Testis (tissue), 3 donors: ENCODE measurements around the gene SCG3. TPM values are rescaled to one million over a fixed set of nuclear protein-coding genes. Genes with fewer than 3 reads are reported as not detected.

Source experiments
- DNase-seq: peaks from one replicate; pipeline ENCODE4 v3.0.0-alpha.2; 2019
- H3K27ac ChIP-seq, 2 donors: fragments of 200-600 bp; sonication (generic); one replicate each; pipeline ENCODE4 v1.5.1; 2019
- H3K27me3 ChIP-seq: fragments of 200-600 bp; sonication (generic); one replicate; pipeline ENCODE4 v1.5.1; 2019
- H3K36me3 ChIP-seq: fragments of 200-600 bp; sonication (generic); one replicate; pipeline ENCODE4 v1.5.1; 2017; ENCODE audit warnings: low read depth; ENCODE audit errors: missing control alignments
- H3K4me1 ChIP-seq: fragments of 200-600 bp; sonication (generic); one replicate; pipeline ENCODE4 v1.5.1; 2019
- H3K4me3 ChIP-seq, 2 donors: fragments of 200-600 bp; sonication (generic); one replicate each; pipeline ENCODE4 v1.5.1; 2017 to 2019
- H3K9me3 ChIP-seq: fragments of 200-600 bp; sonication (generic); one replicate; pipeline ENCODE4 v1.5.1; 2017
- CTCF ChIP-seq, 3 experiments: fragments of 450-650 bp in 2 of 3; fragments of 200-600 bp in 1 of 3; sonication (generic) in 1 of 3; IDR thresholded peaks; one replicate each; pipeline ENCODE4 v1.5.1; 2016 to 2019; ENCODE audit warnings: antibody characterized with exemption in 3 of 3, mild to moderate bottlenecking in 2 of 3, moderate library complexity in 1 of 3
- POLR2A ChIP-seq: fragments of 450-650 bp; IDR thresholded peaks from one replicate; pipeline ENCODE4 v1.6.1; 2017; ENCODE audit warnings: antibody characterized with exemption, mild to moderate bottlenecking, moderate library complexity
- WGBS, 2 donors: methylation state at CpG; one replicate each; pipeline ENCODE4 v1.1.5; 2018; 5-methylcytosine and 5-hydroxymethylcytosine counted together
- intact Hi-C: fragments of 100-400 bp; cut with DNase I; formaldehyde crosslinking; loops from one replicate; pipeline ENCODE4 v1.15.1; 2023; ENCODE audit warnings: low total_unique reads
- polyA plus RNA-seq: library from polyadenylated mRNA; stranded (reverse); fragments of 350-450 nt; fragmentation: Illumina TruSeq; extraction: RNeasy Lipid Tissue Mini Kit (QIAGEN cat#74804); gene quantifications from one replicate; pipeline ENCODE4 v1.2.3, GENCODE V29; 2014; ENCODE audit warnings: low read depth, low replicate concordance; ENCODE audit not compliant: insufficient read depth
- total RNA-seq, 2 donors: library from RNA; depleted of rRNA; stranded (reverse); fragments of >200 nt; gene quantifications; one replicate each; pipeline ENCODE4 v1.2.3, GENCODE V29; 2016

SCG3 gene
- total and polyA plus RNA-seq, 3 donors from 2014 or later: 1.2 to 2.0 (median 1.3) TPM

DNA sequence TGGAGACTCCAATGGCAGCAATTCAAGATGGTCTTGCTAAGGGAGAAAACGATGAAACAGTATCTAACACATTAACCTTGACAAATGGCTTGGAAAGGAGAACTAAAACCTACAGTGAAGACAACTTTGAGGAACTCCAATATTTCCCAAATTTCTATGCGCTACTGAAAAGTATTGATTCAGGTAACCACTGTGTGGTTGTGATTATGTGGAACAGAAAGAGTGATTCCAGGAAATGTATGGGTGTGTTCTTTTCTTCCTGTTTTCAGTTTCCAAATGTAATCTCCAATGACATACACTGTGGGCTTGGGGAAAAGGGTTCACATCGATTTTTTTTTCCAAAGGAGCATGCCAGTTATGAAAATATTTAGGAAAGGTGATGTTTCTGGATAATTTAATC is 10.9 kb downstream of the SCG3 start:
- WGBS, 2 donors: 65 to 73% methylated on average over 3 of the region's 3 CpGs
- intact Hi-C loops: no loop called here
- no peaks in the 10 kb centered on the region for H3K27me3 ChIP-seq
- TF ChIP-seq CTCF (IDR thresholded peaks at IDR 0.05) (no peak), POLR2A (no peak)
- no peak overlapping the region for H3K4me3 ChIP-seq
- DNase-seq: no peak
- H3K27ac ChIP-seq: no peak overlapping the region
- H3K9me3 ChIP-seq: no peaks in the 10 kb centered on the region
- no peaks in the 10 kb centered on the region for H3K36me3 ChIP-seq
- H3K4me1 ChIP-seq: no peaks in the 10 kb centered on the region

DNA sequence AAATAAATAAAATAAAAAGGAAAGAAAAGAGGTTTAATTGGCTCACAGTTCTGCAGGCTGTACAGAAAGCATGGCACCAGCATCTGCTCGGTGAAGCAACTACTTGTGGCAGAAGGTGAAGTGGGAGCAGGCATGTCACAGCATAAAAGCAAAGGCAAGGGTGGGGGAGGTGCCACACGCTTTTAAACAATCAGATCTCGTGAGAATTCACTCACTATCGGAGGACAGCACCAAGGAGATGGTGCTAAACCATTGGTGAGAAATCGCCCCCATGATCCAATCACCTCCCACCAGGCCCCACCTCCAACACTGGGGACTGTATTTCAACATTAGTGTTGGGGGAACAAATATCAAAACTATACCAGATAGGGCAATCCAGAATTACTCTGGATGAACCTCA is 15.3 kb downstream of the SCG3 start:
- Histone ChIP-seq H3K9me3 (no peaks in the 10 kb centered on the region), H3K4me1 (no peaks in the 10 kb centered on the region), H3K27me3 (no peaks in the 10 kb centered on the region), H3K27ac (no peak overlapping the region), H3K4me3 (no peak overlapping the region), H3K36me3 (no peaks in the 10 kb centered on the region)
- DNase-seq: no peak
- TF ChIP-seq POLR2A (no peak), CTCF (IDR thresholded peaks at IDR 0.05) (no peak)
- WGBS, 2 donors: 73 to 89% methylated on average over 5 of the region's 5 CpGs
- intact Hi-C loops: no loop called here

DNA sequence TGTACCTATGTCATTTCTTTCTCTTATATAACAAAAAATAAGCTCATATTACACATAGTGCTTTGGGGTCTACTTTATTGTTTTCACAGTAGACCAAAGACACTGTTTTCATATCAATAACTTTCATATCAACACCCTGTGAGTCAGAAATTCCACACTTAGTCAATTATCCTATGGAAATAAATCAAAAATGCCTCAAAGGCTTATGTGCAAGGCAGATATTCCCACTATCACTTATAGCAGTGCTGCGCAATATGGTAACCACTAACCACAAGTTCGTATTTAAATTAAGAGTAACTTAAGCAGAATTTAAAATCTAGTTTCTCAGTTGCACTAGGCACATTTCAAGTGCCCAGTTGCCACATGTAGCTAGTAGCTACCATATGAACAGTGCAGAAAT is 15.9 kb downstream of the SCG3 start:
- Histone ChIP-seq H3K27ac (no peak overlapping the region), H3K4me1 (no peaks in the 10 kb centered on the region), H3K27me3 (no peaks in the 10 kb centered on the region), H3K4me3 (no peak overlapping the region), H3K36me3 (no peaks in the 10 kb centered on the region), H3K9me3 (no peaks in the 10 kb centered on the region)
- no peak for DNase-seq
- 95 to 98% methylated on average over 2 of the region's 2 CpGs for WGBS, 2 donors
- intact Hi-C loops: no loop called here
- TF ChIP-seq CTCF (IDR thresholded peaks at IDR 0.05) (no peak), POLR2A (no peak)

- Histone ChIP-seq H3K27ac (no peak overlapping the region), H3K27me3 (no peaks in the 10 kb centered on the region), H3K36me3 (no peaks in the 10 kb centered on the region), H3K4me1 (no peaks in the 10 kb centered on the region), H3K4me3 (no peak overlapping the region), H3K9me3 (no peaks in the 10 kb centered on the region)
- WGBS, 2 donors: 82 to 84% methylated on average over 1 of the region's 1 CpG
- intact Hi-C loops: no loop called here
- TF ChIP-seq POLR2A: no peak
- TF ChIP-seq CTCF (IDR thresholded peaks at IDR 0.05): no peak
- no peak for DNase-seq
Observed at GRCh38 chr15:51699373-51699772, 18.1 kb downstream of the SCG3 start.

DNA sequence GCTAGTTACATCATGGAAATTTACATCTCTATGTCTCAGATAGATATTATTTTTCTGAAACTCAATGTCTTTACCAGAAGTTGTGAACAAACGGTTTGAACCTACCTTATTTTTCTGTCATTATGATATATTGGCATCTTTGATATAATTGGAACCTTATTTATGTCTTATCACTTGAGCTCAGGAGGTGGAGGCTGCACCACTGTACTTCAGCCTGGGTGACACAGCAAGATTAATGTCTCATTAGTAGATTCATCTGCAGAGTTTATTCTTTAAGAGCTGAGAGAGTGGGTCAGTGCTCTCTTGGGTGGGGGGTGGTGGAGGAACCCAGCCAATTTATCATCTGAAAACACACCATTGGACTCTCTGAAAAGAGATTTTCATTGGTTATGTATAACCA is 21.4 kb downstream of the SCG3 start:
- 51 to 57% methylated on average over 1 of the region's 1 CpG for WGBS, 2 donors
- H3K4me3 ChIP-seq: no peak overlapping the region
- intact Hi-C loops: no loop called here
- no peak overlapping the region for H3K27ac ChIP-seq
- H3K27me3 ChIP-seq: no peaks in the 10 kb centered on the region
- TF ChIP-seq POLR2A (no peak), CTCF (IDR thresholded peaks at IDR 0.05) (no peak)
- no peaks in the 10 kb centered on the region for H3K9me3 ChIP-seq
- DNase-seq: no peak
- H3K4me1 ChIP-seq: peaks cover 4% of the 10 kb centered on the region
- H3K36me3 ChIP-seq: no peaks in the 10 kb centered on the region
